ENCODE data around the gene GEN1.

DNA sequence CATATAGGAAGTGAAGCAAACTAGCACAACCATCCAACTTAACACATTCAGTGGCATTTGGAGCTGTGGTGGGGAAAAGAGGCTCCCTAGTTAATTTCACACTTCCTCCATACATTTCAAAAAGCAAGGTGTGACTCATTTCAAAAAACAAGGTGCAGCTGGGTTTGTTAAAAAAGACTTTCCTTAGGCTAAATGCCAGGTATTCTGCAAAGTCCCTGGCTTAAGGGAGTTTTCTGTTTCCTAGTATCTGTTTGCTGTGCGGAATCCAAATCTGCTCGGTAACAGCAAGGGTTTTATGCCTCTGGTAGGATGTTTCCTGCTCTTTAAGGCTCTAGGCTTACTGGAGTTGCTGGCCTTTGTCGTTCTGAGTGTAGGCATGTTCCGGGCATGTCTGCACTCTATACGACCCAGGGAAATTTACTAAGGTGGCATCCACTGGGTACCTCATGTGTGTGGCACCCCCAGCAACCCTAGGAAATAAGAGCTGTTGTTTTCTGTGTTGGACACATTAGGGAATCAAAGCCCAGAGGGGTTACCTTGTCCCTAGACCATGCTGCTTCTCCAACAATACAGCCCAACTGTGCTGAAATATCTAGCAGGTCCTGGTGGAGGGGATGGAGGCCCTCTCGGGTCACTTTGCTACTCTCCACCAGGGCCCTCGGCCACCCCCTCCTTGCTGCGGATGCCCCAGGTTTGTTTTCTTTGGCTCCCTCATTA is 61.7 kb downstream of the GEN1 start:
- TF ChIP-seq, protein P1, sequence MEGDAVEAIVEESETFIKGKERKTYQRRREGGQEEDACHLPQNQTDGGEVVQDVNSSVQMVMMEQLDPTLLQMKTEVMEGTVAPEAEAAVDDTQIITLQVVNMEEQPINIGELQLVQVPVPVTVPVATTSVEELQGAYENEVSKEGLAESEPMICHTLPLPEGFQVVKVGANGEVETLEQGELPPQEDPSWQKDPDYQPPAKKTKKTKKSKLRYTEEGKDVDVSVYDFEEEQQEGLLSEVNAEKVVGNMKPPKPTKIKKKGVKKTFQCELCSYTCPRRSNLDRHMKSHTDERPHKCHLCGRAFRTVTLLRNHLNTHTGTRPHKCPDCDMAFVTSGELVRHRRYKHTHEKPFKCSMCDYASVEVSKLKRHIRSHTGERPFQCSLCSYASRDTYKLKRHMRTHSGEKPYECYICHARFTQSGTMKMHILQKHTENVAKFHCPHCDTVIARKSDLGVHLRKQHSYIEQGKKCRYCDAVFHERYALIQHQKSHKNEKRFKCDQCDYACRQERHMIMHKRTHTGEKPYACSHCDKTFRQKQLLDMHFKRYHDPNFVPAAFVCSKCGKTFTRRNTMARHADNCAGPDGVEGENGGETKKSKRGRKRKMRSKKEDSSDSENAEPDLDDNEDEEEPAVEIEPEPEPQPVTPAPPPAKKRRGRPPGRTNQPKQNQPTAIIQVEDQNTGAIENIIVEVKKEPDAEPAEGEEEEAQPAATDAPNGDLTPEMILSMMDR (IDR thresholded peaks at IDR 0.05), result no peak
- no peak for TF ChIP-seq POLR2A (IDR thresholded peaks at IDR 0.05)

Data from uterus (tissue), 2 donors.